HepG2 (cell line): ENCODE results near the gene CNIH4.

Source experiments
- ETV5 ChIP-seq: IDR thresholded peaks from 2 replicates; pipeline ENCODE4 v1.6.1; 2018; ENCODE audit warnings: missing biosample characterization, missing genetic modification reagents, inconsistent platforms, borderline replicate concordance
- SNAPC2 ChIP-seq: sonication (generic); formaldehyde crosslinking; IDR thresholded peaks from 2 replicates; pipeline ENCODE4 v1.8.1; 2022; ENCODE audit warnings: mild to moderate bottlenecking, missing genetic modification reagents
- TF ChIP-seq, protein P1 (sequence below): sonication (generic); formaldehyde crosslinking; conservative IDR thresholded peaks from 2 replicates; pipeline ENCODE4 v1.8.0; 2022; ENCODE audit warnings: low read depth, missing genetic modification reagents

- TF ChIP-seq, protein P1, sequence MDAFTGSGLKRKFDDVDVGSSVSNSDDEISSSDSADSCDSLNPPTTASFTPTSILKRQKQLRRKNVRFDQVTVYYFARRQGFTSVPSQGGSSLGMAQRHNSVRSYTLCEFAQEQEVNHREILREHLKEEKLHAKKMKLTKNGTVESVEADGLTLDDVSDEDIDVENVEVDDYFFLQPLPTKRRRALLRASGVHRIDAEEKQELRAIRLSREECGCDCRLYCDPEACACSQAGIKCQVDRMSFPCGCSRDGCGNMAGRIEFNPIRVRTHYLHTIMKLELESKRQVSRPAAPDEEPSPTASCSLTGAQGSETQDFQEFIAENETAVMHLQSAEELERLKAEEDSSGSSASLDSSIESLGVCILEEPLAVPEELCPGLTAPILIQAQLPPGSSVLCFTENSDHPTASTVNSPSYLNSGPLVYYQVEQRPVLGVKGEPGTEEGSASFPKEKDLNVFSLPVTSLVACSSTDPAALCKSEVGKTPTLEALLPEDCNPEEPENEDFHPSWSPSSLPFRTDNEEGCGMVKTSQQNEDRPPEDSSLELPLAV (CRISPR knock-in tag): no peak
- TF ChIP-seq ETV5 (CRISPR knock-in tag): no peak
- no peak for TF ChIP-seq SNAPC2 (CRISPR knock-in tag)
Measured at GRCh38 chr1:224402472-224403036, 45.9 kb downstream of the CNIH4 start.
